DMS 273 (cell line): Measurements from ENCODE around the gene CCDC88C.
"Not testable (repeated sequence)": the region's sequence is repeated elsewhere in the genome, so short reads cannot be mapped to it uniquely, and the experiment has no call there.

Experiments
- DNase-seq: peaks from one replicate; lab custom pipeline; 2025; ENCODE audit not compliant: unreplicated experiment; lab: John Stamatoyannopoulos, UW

Gene CCDC88C

DNA sequence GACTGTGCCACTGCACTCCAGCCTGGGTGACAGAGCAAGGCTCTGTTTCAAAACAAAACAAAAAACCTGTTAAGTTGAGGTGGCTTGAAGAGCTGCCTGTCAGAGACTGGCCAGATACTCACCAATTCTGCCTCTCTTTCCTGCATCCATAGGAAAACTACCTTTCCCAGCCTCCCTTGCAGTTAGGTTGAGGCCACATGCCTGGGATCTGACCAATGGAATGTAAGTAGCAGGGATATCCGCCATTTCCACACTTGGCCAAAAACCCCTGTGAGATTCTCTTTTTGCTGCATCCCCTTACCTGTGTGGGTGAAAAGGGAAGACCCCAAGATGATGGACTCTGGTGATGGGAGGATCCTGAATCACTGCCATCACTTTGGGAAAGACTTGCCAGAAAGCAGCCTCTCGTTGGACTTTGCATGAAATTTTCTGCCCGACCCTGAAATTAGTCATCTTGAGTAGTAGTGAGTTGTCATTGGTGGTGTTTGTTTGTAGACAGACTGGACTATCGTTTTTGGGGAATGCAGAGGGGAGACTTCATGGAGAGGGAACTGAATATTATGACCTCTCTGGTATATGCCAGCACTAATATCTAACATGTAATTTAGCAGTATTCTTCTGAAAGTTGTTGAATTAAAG lies 187.1 kb downstream of the CCDC88C start:
- DNase-seq: peak; percentile 57

DNA sequence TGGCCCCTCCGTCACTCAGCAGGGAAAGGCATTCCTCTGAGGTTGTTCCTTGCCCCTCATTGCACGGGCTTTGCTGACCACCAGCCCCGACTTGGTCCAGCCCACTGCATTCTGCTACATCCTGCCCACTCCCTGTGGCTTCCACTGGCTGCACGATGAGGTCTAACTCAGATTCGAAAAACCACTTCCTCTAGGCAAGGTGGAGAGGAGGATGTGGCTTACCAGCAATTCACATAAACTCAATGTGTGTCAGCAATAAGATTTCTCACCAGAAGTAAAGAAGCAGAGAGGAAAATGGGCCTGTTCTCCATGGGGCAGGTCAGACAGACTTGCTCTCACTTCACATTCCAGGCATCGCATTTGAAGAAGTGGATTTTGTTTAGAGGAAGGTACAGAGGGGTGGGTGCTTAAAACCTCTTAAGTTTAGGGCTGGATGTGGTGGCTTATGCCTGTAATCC lies 187.8 kb downstream of the CCDC88C start:
- DNase-seq: no peak

DNA sequence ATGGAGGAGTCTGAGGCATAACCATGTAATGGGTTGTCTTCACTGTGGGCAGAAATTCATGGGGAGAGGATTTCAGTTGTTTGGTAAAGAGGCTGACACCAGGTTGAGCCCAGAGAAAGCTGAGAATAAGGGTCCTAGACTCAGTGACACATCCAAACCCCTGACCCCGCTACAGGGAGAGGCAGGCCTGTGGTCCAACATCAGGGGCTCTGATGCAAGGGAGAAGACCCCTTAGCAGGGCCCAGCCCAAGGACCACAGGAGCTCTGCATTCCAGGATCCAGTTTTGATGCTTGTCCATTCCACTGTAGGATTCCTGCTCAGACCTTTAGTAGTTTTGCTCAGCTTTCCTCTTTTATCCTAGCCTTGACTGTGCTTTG lies 188.6 kb downstream of the CCDC88C start:
- no peak for DNase-seq

DNA sequence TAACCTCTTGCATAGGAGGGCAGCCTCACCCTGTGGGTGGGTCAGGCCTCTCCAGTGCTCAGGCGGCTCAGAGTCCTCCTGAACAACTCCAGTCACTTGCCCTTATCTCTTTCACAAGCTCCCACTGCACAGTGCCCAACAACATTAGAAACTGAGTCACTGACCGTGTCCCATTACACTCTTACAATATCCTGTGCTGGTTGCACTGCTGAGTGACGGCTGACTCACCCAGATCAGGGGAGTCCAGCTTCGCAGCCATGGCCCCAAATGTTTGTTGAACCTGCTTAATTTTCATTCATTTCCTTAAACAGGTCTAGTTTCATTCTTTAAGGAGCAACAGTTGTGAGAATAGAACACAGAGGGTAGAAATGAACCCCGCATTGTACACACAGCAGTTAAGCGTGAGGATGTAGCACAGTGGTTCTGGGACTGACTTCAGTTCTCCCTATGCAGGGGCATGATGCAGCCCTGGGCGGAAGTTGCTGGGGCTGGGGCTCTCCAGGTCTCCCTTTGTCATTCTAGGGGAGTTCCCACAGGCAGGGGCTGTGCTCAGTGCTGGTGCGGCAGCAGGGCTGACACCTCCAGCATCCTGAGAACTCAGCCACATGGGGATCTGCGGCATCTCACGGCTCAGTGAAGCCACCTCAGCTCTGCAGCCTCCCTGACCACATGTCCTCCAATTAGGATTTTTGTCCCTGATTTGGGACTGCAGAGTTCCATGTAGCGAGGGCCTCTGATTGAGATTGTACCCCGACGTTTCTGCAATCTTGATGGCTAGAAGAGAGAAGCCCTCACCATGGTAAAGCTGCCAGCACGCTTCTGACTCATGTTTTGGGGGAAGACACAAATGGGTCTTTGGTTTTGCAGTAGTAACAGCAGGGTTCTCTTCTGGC lies 189.3 kb downstream of the CCDC88C start:
- DNase-seq: no peak

DNA sequence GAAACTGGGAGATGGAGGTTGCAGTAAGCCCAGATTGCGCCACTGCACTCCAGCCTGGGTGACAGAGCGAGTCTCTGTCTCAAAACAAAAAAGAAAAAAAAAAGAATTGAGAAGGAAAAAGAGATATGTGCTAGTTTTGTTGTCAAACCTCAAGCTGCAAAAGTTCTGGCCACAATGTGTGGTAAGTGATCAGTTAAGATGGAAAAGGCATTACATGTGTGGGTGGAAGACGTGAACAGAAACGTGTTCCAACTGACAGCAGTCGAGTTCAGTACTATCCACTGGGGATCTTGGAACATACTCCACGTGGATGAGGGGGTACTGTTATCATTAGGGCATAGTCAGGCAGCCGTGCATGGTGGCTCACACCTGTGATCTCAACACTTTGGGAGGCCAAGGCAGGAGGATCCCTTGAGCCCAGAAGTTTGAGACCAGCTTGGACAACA lies 190.4 kb downstream of the CCDC88C start:
- DNase-seq: no peak

DNA sequence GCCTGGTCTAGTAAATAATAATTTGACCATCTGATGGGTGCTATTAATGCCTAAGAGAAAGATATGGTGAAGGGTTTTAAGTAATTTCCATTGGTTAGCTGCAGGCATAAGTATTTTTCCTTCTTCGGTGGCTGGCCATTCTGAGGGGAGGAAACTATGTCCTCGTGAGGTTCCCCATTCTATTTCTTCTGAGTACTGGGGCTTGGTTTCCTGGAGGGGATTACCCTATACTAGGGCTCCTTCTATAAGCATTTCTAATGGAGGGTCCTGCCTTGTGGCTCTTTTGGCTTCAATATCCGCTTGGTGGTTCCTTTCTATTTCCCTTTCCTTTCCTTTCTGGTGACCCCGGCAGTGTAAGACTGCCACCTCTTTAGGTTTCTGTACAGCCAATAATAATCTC lies 191.3 kb downstream of the CCDC88C start:
- DNase-seq: not testable (repeated sequence)

DNA sequence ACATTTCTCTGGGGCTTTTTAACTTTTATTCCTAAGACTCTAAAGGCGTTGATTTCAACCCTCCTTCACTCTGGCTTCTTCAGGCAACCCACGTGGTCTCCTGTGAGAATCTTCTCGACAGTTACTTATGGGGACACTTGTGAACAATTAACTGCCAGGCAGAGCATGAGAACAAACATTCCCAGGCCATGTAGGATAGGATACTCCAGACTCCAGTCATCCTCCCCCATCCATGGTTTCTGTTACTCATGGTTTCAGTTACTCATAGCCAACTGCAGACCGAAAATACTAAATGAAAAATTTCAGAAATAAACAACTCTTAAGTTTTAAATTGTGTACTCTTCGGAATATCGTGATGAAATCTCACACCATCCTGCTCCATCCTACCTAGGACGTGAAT lies 192.6 kb downstream of the CCDC88C start:
- no peak for DNase-seq

DNA sequence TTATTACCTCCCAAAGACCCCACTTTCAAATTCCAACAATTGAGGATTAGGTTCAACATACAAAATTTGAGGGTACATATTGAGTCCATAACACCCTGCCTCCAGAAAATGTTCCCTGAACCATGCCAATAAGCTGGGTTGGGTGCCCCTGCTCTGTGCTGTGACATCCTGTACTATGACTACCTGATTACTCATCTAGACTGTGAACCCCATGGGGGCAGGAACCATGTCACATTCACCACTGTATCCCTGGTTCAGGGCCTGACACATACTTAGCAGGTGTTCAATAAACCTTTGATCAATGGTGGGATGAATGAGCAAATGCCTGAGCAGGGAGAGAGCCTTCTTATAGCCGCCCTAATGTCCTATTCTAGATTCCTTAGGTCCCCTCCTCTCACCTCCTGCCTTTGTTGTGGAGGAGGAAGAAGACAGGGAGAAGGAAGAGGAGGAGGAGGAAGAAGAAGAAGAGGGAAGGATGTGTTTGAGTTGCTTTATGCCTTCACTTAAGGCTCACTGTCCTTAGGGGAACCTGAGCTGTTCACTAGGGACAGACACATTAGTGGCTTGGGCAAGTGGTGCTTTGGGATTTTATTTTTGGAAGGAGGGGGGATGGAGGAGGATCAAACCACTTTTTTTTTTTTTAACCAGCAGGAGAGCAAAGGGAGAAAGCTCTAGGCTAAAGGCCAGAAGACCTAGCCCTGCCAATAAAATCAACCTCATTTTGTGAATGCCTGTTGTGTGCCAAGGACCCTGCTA lies 194.4 kb downstream of the CCDC88C start:
- no peak for DNase-seq
